ENCODE results near the gene CLCN5.

Gene CLCN5

DNA sequence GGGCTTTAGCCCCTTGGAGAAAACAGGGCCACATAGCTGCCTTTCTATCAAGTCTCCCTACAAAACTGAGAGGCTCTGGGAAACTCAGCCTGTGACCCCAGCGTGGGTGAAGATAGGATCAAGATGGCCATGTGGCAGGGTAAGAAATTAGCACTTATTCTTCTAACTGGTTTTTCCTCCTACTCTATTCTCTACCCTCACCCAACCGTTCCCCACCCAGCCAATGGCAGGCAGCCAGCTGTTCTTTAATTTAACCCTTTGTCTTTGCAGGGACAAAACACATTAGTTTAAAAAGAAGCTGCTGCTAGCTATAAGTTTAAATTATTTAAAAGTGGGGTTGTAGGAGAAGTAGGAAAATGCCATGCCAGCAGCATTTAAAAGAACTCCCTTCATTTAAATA lies 2.8 kb downstream of the CLCN5 start:
- TF ChIP-seq CTCF (IDR thresholded peaks at IDR 0.05; ENCODE audit: borderline replicate concordance, control extremely low read depth, extremely low read depth, insufficient read depth, missing control alignments) = no peak
- in situ Hi-C loops (cut with MboI; ENCODE audit: low sequenced_read_pairs, unreplicated experiment) = no loop called here
- DNase-seq (ENCODE audit: low spot score) = no peak

GRCh38 chrX:49930039-49930438 lies 7.6 kb downstream of the CLCN5 start:
- no peak for TF ChIP-seq CTCF (IDR thresholded peaks at IDR 0.05; ENCODE audit: borderline replicate concordance, control extremely low read depth, extremely low read depth, insufficient read depth, missing control alignments)
- in situ Hi-C loops (cut with MboI; ENCODE audit: low sequenced_read_pairs, unreplicated experiment) = no loop called here
- no peak for DNase-seq (ENCODE audit: low spot score)

DNA sequence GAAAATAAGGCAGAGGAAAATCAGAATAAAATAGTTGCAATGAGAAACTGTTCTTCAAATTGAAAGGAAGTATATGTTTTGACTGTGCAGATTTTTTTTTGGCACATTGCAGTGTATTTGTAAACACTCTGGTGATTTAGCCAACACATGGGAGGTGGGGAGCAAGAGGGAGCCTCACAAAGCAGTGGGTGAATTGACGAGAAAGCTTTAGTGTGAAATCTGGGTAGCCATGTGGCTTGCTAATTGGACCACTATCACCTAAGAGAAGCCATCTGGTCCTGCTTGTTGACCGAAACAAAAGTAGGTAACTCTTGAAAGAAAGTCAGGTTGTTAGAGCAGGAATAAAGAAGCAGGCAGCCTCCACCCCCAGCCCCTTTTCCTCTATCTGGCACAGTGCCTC lies 10.4 kb downstream of the CLCN5 start:
- DNase-seq (ENCODE audit: low spot score) = no peak
- TF ChIP-seq CTCF (IDR thresholded peaks at IDR 0.05; ENCODE audit: borderline replicate concordance, control extremely low read depth, extremely low read depth, insufficient read depth, missing control alignments) = no peak
- in situ Hi-C loops (cut with MboI; ENCODE audit: low sequenced_read_pairs, unreplicated experiment) = no loop called here

DNA sequence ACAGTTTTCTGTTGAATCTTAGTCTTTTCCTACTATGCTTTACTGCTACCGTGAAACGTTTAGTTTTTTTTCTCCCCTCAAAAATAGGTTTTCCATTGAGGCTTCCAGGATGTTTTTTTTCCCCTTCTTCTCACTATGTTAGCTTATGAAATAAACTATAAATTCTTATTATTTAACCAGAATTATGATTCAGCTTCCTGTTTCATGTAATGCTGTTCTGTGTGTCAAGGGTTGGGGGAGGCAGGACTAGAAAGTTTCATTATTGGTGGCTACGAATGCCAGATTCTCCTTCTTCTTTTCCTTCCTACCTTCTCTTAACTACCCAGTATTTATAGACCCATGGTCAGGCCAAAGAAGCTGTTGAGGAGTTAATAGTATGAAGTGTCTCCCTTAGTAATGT lies 11.8 kb downstream of the CLCN5 start:
- DNase-seq (ENCODE audit: low spot score) = no peak
- in situ Hi-C loops (cut with MboI; ENCODE audit: low sequenced_read_pairs, unreplicated experiment) = no loop called here
- no peak for TF ChIP-seq CTCF (IDR thresholded peaks at IDR 0.05; ENCODE audit: borderline replicate concordance, control extremely low read depth, extremely low read depth, insufficient read depth, missing control alignments)

- in situ Hi-C loops (cut with MboI; ENCODE audit: low sequenced_read_pairs, unreplicated experiment) = no loop called here
- no peak for TF ChIP-seq CTCF (IDR thresholded peaks at IDR 0.05; ENCODE audit: borderline replicate concordance, control extremely low read depth, extremely low read depth, insufficient read depth, missing control alignments)
Measured at GRCh38 chrX:49934729-49935128, 12.3 kb downstream of the CLCN5 start.

DNA sequence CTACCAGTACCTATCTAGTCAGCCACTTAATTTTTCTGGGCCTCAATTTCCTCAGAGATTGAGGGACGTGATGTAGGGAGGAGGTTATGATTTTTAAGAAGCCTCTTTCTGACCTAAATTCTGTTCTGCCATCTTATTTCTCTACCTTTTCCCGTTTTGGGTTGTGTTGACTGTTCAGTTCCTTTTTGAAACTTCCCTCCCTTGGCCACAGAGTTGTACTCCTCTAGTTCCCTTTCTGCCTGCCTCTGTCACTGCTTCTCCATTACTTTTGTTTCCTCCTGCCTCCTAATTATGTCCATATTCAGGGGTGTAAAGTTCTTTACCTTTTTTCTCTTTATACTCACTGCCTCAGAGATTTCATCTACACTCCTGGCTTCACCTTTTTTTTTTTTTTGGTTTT lies 25.4 kb downstream of the CLCN5 start:
- TF ChIP-seq CTCF (IDR thresholded peaks at IDR 0.05; ENCODE audit: borderline replicate concordance, control extremely low read depth, extremely low read depth, insufficient read depth, missing control alignments) = no peak
- in situ Hi-C loops (cut with MboI; ENCODE audit: low sequenced_read_pairs, unreplicated experiment) = no loop called here
- DNase-seq (ENCODE audit: low spot score) = no peak

More at GRCh38 chrX:49934729-49935128, 12.3 kb downstream of the CLCN5 start:
- DNase-seq (ENCODE audit: low spot score) = no peak

DNA sequence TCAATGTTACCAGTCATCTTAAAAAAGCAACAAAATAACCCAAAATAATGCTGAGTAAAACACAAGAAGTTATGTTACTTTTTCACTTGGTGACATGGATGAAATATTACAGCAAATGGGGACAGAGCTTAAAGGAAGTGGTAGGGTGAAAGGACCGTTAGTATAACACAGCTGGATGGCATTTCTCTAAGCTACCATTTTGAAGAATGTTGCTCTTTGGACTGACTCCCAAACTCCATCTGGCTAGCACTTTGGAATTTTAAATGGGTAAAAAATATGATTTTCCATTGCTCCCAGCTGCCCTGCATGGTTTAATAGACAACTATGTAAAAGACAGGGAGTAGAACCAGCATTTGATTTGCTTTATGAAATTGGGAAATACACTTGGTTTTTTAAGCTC lies 27.6 kb downstream of the CLCN5 start:
- in situ Hi-C loops (cut with MboI; ENCODE audit: low sequenced_read_pairs, unreplicated experiment) = no loop called here
- no peak for TF ChIP-seq CTCF (IDR thresholded peaks at IDR 0.05; ENCODE audit: borderline replicate concordance, control extremely low read depth, extremely low read depth, insufficient read depth, missing control alignments)

More for the DNA sequence above, 27.6 kb downstream of the CLCN5 start:
- no peak for DNase-seq (ENCODE audit: low spot score)

All from GM13976 (cell line).